Calu3 (cell line): ENCODE data around the gene ARHGAP32. TPM values are rescaled to one million over a fixed set of nuclear protein-coding genes. Genes with fewer than 3 reads are reported as not detected.

ENCODE experiments used
- BruUV-seq: library from RNA; stranded (reverse); fragments of 400-500 nt; replicated peaks from 2 replicates; lab custom pipeline; 2021; lab: Mats Ljungman, UMichigan
- CTCF ChIA-PET: fragments of 300-600 bp; sonication (Branson Sonifier 250); formaldehyde crosslinking; loops from one replicate; lab custom pipeline; 2022; ENCODE audit warnings: antibody characterized with exemption; lab: Charles Lee
- DNase-seq: peaks from one replicate; pipeline ENCODE4 v3.0.0; 2022
- H3K27ac Mint-ChIP-seq: one replicate; pipeline ENCODE4 v1.8.0; 2022; ENCODE audit warnings: mixed read lengths; ENCODE audit not compliant: unreplicated experiment
- H3K27me3 Mint-ChIP-seq: one replicate; pipeline ENCODE4 v1.8.0; 2022; ENCODE audit warnings: mixed read lengths; ENCODE audit not compliant: unreplicated experiment
- H3K36me3 Mint-ChIP-seq: one replicate; pipeline ENCODE4 v1.8.0; 2022; ENCODE audit warnings: mild to moderate bottlenecking, moderate library complexity, mixed read lengths; ENCODE audit not compliant: insufficient read depth, unreplicated experiment
- H3K4me1 Mint-ChIP-seq: one replicate; pipeline ENCODE4 v1.8.0; 2022; ENCODE audit warnings: mild to moderate bottlenecking, low read depth, mixed read lengths; ENCODE audit not compliant: unreplicated experiment
- H3K4me3 Mint-ChIP-seq: one replicate; pipeline ENCODE4 v1.8.0; 2022; ENCODE audit warnings: mild to moderate bottlenecking, low read depth, moderate library complexity, mixed read lengths; ENCODE audit not compliant: unreplicated experiment
- H3K9me3 Mint-ChIP-seq: one replicate; pipeline ENCODE4 v1.8.0; 2022; ENCODE audit warnings: low read depth, mixed read lengths; ENCODE audit not compliant: unreplicated experiment
- CTCF ChIP-seq: fragments of 200-600 bp; IDR thresholded peaks from one replicate; pipeline ENCODE4 v1.8.0; 2022; ENCODE audit warnings: antibody characterized with exemption; ENCODE audit not compliant: unreplicated experiment
- intact Hi-C: fragments of 100-400 bp; cut with micrococcal nuclease; formaldehyde crosslinking; loops from one replicate; pipeline ENCODE4 v1.10.0; 2022; ENCODE audit not compliant: unreplicated experiment
- total RNA-seq: library from RNA; stranded (reverse); gene quantifications from 2 replicates; pipeline ENCODE4 v1.2.3, GENCODE V29; 2022

Gene ARHGAP32
- total RNA-seq, 1 experiment from 2014 or later, result 40.1 TPM

- peak overlapping the region; percentile 73 for H3K27ac Mint-ChIP-seq
- CTCF ChIA-PET, result no interaction called here
- peak overlapping the region; percentile 65 for H3K4me3 Mint-ChIP-seq
- DNase-seq, result no peak
- no peak for TF ChIP-seq CTCF
- no peaks in the 10 kb centered on the region for H3K27me3 Mint-ChIP-seq
- peaks cover 14% of the 10 kb centered on the region for H3K4me1 Mint-ChIP-seq
- intact Hi-C loops, result loop anchor here (5.0 kb wide), 2 partner anchors 39 to 41 kb away; no protein-coding TSS in a partner anchor
- peaks cover 22% of the 10 kb centered on the region for H3K36me3 Mint-ChIP-seq
- BruUV-seq, result no TSS peak
- H3K9me3 Mint-ChIP-seq, result no peaks in the 10 kb centered on the region
Observed at GRCh38 chr11:129021295-129021694, 170.8 kb downstream of the ARHGAP32 start.

DNA sequence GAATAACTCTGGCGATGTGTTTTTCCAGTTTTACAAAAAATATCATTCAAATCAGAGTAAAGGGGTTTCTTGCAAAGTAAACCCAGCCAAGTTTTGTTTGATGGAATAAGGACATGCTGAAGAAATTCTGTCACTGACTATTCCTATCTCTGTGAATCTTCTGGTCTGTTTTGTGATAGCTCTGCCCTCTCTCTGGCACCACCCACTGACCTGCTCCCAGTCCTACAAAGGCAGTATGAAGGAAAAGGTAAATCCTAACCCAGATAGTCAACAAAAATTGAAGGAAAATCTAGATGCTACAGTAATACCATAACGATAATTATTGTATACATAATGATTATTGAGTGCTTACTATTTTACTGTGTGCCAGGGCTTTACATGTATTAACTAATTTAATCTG is 173.1 kb downstream of the ARHGAP32 start:
- Mint-ChIP-seq H3K27me3 (no peaks in the 10 kb centered on the region), H3K27ac (no peak overlapping the region), H3K36me3 (peaks cover 19% of the 10 kb centered on the region), H3K4me1 (peaks cover 11% of the 10 kb centered on the region), H3K9me3 (no peaks in the 10 kb centered on the region), H3K4me3 (no peak overlapping the region)
- CTCF ChIA-PET, result no interaction called here
- TF ChIP-seq CTCF, result no peak
- no peak for DNase-seq
- intact Hi-C loops, result no loop called here
- no TSS peak for BruUV-seq

DNA sequence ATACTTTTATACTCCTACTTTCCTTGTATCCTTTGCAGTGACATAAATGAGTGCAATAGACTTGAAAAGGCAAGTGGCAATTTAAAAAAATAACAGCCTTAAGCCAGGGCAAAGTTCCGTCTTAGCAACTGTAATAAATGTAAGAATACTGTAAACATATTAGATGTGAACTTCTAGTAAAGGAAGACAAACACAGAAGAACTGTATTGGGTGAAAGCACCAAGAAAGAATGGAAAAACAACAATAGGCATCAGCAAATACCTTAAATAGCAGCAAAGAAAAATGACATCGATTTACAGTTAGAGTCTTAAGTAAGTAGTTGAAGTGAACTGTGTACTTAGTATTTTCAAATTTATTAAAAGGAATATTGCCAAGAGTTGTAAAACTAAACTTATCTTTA is 174.0 kb downstream of the ARHGAP32 start:
- no peak for DNase-seq
- TF ChIP-seq CTCF, result no peak
- peaks cover 11% of the 10 kb centered on the region for H3K36me3 Mint-ChIP-seq
- H3K9me3 Mint-ChIP-seq, result no peaks in the 10 kb centered on the region
- BruUV-seq, result no TSS peak
- intact Hi-C loops, result no loop called here
- CTCF ChIA-PET, result no interaction called here
- no peak overlapping the region for H3K4me3 Mint-ChIP-seq
- no peak overlapping the region for H3K27ac Mint-ChIP-seq
- peaks cover 14% of the 10 kb centered on the region for H3K4me1 Mint-ChIP-seq
- no peaks in the 10 kb centered on the region for H3K27me3 Mint-ChIP-seq

DNA sequence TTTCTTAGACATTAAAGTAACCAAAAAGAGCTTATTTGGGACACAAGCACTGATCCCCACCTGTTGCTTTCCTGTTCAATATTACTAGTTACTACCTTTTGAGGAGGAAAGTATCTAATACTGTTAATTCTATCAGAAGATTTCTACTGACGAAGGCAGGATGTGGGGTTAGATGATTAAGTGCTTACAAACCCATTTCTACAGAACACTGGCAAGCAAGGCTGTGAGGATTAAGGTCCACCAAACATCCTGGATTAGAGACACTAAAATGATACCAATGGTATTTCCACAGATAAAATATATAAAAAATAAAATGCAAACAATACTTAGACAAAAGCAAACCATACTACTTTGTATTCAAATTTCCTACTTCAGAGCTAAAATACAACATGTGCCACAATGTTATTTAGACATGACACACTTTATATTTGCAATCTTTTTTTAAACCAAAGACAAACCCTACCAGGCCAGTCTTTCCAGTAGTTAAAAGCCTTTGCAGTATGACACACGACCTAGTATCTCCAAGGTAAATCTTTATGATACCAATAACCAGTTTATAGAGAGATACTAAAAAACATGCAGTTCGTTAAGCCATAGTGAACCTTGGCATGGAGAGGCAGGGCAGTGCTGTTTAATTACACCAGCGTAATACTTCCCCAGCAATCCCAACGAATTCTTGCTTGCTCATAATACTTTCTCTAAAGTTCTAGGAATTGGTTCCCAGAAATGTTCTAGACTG is 178.2 kb downstream of the ARHGAP32 start:
- H3K4me3 Mint-ChIP-seq, result no peak overlapping the region
- H3K9me3 Mint-ChIP-seq, result no peaks in the 10 kb centered on the region
- CTCF ChIA-PET, result no interaction called here
- H3K36me3 Mint-ChIP-seq, result no peaks in the 10 kb centered on the region
- intact Hi-C loops, result no loop called here
- H3K27ac Mint-ChIP-seq, result no peak overlapping the region
- DNase-seq, result no peak
- peaks cover 8% of the 10 kb centered on the region for H3K4me1 Mint-ChIP-seq
- no peak for TF ChIP-seq CTCF
- H3K27me3 Mint-ChIP-seq, result no peaks in the 10 kb centered on the region
- no TSS peak for BruUV-seq
